HEK293T (cell line): ENCODE results near the gene OR9A2.

Experiments
- BHLHE40 ChIP-seq: fragments of 450-650 bp; IDR thresholded peaks from 2 replicates; pipeline ENCODE4 v1.6.1; 2016; ENCODE audit warnings: mild to moderate bottlenecking, moderate library complexity, borderline replicate concordance
- ELF4 ChIP-seq: fragments of 450-650 bp; IDR thresholded peaks from 2 replicates; pipeline ENCODE4 v1.6.1; 2017; ENCODE audit warnings: antibody characterized with exemption
- FOXA1 ChIP-seq: fragments of 450-650 bp; IDR thresholded peaks from 2 replicates; pipeline ENCODE4 v1.6.1; 2016; ENCODE audit warnings: mild to moderate bottlenecking
- FOXM1 ChIP-seq: fragments of 450-650 bp; IDR thresholded peaks from 2 replicates; pipeline ENCODE4 v1.6.1; 2017; ENCODE audit warnings: mild to moderate bottlenecking, borderline replicate concordance
- PKNOX1 ChIP-seq: fragments of 450-650 bp; IDR thresholded peaks from 2 replicates; pipeline ENCODE4 v1.6.1; 2016
- TARDBP ChIP-seq: fragments of 450-650 bp; IDR thresholded peaks from 2 replicates; pipeline ENCODE4 v1.6.1; 2016

- TF ChIP-seq FOXM1, result no peak
- no peak for TF ChIP-seq TARDBP
- TF ChIP-seq FOXA1, result no peak
- no peak for TF ChIP-seq ELF4
- TF ChIP-seq PKNOX1, result no peak
- no peak for TF ChIP-seq BHLHE40
Measured at GRCh38 chr7:143073556-143073955, 46.6 kb upstream of the OR9A2 start.
